DMS153 (cell line): ENCODE data around the gene KNCN.

ENCODE experiments used
- DNase-seq: peaks from one replicate; lab custom pipeline; 2025; lab: John Stamatoyannopoulos, UW

The KNCN gene

DNA sequence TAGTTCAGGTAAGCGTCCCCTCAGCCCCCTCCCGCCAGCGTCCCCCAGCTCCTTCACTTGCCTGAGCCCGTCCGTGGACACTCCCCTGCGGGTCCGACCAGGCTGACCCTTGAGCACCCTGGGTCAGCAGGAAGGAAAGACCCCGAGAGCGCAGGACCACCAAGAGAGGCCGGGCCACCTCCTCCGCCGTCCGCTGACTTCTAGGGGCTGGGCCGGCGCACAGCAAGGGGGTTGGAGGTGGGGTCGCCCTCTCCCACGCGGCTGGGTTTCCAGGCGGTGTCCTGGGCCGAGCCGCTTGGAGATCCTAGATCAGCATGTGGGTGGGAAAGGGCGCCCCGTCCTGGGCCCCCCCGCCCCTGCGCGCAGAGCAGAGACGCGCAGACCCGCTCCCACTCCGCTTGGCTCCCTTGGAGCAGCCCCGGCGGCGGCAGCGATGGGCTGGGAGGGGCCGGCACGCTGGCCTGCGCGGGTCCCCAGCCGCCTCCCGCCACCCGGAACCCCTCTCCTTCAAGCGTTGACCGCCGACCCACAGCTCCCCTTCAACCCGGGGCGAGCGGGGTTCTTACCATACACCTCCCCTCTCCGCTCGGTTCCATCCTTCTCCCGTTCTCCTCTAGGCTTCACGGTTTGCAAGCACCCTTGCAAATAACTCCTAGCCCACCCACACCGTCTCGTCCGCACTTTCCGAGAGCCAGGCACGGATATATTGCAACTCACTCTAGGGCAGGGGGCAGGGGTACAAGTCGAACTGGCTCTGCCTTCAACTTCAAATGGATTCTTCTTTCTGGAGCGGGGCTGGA lies 7.5 kb downstream of the KNCN start:
- DNase-seq = no peak

DNA sequence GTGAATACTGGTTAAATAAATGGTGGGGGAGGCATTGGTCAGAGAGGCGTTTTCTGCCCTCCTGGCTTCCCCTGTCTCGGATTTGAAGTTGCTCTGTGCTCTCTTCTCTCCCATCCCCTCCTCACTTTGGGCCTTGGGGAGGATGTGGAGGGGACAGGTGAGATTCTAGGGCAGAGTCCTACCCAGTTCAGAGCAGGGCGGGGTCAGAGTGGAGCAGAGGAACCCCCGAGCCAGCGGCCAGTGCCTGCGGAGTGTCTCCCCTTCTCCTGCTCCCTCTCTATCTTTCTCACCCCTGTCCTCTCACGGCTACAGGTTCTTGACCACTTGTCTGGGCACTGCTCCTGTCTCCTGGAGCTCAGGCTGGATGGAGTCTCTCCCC lies 8.1 kb downstream of the KNCN start:
- no peak for DNase-seq

DNA sequence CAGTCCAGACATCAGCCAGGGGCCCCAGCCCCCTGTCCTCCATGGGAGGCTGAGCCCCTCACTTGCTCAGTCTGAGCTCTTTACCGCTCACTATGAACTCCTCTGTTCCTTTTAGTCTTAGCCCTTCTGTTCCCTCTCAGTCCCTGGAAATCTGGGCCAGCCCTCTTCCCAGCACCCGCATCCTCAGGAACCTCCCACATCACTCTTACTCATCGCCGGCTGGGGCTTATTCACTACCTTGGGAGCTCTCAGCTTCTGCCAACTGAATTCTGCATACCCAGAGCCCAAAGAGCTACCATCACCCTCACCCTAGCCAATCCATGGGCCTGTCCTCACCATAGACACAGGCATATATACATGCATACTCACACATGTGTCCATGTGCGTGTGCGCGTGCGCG lies 11.5 kb downstream of the KNCN start:
- DNase-seq = no peak

DNA sequence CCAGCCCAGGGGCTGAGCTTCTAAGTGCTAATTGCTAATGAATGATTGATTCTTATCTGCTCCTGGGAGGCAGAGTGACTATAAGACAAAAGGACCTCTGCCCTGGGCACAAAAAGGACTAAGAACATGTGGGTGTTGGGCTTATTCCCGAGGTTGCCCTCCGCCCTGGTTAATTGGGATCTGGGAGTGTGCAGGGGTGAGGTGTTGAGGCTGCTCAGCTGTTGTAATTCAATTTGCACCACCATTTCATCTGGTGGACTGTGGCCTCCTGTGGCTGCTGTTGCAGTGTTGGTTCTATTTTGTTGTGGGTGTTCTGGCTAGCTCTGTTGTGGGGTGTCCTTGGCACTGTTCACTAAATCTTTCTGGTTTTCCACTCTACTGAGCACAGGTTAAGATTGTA lies 13.3 kb downstream of the KNCN start:
- no peak for DNase-seq

DNA sequence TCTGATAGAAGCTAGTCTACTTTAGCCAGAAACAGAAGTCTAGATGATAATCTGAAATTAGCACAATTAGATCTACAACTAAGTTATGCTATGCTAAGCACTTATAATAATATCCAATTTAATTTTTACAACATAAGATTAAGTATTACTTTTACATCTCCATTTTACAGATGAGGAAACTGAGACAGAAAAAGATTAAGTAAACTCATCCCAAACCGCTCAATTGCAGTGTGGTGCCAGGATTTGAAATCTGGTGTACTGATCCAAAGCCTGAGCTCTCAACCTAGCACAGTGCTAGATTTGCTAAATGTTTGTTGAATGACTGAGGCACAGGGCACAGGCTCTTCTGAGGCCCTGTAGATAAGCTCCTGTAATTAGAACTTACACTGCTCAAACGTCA lies 13.8 kb downstream of the KNCN start:
- DNase-seq = no peak

DNA sequence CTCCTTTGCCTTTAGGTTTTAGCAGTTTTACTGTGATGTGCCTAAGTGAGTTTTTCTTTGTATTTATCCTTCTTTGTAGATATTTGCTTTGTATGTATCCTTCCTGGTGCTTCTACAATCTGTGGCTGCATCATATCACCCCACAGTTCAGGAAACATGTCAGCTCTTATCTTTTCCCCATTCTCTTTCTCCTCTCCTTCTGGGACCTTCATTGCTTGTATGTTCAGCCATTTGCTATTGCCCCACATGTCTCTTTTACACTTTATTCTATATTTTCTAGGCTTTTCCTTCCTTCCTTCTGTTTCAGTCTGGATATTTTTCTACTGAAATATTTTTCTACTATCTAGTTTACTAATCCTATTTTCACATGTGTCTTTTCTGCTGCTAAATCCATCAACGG lies 14.9 kb downstream of the KNCN start:
- no peak for DNase-seq

DNA sequence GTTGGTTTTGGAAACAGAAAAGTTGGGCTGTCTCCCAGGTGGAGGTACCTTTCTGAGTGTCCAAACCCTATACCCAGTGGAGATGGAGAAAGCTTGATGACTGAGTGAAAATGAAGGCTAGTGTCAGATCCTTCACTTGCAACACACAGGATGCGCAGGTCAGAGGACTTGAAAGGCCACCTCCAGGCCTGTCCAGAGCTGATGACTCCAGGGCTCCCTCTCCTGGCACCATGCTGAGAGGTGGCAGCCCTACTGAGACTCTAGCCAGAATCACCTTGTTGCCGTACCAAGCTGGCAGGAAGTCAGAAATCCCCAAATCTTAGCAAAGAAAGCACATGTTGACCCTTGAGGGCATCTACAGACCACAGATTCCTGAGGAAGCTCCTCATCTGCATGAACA lies 16.4 kb downstream of the KNCN start:
- DNase-seq = no peak

DNA sequence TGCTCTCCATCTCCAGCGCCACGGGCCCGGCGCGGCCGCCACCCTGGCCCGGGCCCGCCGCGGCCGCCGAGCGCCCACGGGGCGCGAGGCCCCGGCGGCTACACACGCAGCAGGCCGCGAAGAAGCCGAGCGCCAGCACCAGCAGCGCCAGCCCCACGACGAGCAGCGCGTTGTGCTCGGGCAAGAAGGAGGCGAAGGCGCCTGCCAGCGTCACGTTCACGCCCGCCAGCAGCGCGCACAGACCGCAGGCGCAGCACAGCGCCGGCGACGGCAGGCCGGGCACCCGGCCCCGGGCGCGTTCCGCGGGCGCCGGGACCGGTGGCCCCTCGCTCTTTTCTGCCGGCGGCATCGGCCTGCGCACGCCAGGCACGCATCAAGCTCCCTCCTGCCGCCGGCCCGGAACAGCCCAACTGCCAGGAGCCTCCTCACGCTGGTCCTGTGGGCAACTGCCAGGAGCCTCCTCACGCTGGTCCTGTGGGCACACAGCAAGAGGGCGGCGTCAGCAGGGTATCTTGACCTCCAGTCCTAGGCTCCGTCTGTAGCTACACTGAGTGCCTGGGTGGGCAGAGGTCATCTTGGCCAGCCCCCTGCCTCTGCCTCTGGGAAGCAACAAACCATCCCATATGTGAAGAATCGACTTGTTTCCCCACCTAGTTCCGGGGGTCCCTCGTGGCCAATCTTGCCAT lies 18.1 kb downstream of the KNCN start:
- no peak for DNase-seq

DNA sequence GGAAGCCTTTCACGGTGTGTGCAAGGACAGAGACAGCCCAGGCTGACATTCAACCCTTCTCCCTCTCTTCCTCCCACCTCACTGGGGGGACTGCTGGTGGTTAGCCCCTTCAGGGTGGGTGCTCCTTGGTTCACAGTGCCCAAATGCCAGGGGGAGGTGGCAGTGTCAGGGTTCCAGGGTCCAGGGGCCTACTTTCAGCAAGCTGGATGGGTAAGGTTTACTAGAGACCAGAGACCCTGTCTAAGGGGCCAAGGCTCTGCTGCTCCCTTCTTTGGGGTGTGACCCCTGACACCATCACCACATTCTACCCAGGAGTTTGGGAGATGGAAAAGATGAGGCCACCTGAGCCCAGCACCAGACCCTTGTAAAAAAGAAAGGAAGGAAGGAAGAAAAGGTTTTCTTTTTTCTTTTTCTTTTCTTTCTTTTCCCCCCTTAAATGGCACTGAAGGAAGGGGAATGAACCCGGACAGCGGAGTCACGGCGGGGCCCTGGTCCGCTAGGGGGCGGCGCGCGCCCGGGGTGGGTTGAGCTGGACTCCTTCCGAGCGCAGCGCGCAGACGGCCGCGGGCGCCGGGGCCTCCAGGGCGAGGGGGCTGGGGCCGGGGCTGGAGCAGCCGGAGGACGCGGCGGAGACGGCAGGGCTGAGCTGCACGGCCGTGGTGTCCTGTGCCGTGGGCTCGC lies 18.8 kb downstream of the KNCN start:
- DNase-seq = peak; percentile 41

DNA sequence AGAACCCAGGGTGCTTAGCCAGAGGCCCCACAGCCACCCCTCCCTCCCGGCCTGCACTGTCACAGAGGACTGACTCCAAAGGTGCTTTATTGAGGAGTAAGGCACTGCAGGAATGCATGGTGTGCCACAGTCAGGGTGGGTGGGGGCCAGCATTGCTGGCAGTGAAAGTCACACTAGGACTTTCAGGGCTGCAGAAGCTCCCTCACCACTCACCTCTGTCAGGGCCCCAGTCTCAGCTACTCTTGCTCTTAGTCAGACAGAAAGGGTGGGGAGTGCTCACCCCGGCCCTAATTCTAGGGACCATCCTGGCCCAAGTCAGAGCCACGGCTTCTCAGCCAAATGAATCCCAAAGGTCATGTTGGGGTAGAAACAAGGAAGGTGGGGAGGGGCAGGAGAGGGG lies 19.4 kb downstream of the KNCN start:
- no peak for DNase-seq

DNA sequence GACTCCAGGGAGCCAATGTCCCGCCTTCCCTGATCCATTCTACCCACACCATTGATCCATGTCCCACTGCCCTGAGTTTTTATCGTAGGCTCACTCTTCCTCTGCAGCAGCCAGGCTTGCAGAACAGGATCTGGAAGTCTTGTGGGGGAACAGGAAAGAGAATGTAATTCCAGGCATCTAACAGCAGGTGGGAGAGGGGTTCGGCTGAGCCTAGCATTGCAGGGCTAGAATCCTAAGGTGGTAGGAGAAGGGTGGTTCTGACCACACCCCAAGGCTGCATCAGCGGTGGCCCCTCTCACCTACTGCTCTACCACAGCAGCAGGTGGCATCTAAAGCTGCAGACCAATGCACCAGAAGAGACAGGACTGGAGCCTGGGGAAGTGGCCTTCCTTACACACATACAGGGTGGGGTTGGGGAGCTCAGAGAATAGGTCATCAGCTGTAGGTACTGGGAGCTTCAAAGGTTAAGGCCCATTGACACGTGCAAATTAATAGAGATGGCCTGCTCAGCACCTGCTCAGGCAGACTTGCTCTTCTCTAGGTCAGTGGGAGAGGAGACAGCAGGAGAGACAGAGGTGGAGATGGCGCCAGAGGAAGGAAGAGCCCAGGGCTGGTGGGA lies 20.5 kb downstream of the KNCN start:
- no peak for DNase-seq

DNA sequence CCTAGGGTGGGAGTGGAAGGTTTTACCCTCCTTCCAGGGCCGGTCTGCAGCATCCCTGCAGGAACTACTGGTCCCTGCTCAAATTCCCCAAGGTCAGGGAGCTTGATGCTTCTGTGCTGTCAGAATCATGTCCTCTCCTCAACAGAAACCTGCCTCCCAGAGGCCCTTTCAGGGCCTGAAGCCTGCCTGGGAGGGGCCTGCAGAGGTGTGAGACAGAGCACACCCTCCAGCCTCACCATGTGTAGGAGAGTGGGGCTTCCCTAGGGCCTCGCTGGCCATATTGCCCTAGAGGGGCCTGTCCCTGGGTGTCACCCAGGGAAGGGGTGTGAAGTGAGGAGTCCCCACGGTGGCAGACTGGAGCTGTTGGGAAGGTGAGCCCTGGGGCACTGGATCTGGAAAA lies 21.1 kb downstream of the KNCN start:
- DNase-seq = no peak

DNA sequence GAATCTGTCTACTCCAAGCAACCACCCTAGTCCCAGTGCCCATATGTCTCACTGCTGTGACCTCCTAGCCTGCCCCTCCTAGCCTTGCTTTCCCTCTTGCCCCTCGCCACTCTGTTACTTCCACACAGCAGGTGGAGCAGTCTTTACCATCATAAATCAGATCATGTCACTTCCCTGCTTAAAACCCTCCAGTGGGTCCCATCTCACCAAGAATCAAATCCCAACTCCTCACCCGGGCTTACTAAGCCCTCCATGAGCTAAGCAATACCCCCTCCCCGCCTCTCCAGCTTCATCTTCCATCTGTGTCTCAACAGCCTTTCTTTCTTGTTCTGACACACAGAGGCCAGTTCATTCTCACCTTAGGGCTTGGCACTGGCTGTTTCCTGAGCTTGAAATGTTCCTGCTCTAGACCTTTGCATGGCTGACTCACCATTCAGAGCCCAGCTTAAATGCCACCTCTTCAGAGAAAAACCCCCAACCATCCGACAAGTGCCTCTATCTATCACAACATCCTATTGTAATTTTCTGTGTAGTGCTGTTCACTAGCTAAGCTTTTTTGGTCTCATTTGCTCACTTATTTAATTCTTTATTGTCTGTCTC lies 22.3 kb downstream of the KNCN start:
- DNase-seq = no peak

DNA sequence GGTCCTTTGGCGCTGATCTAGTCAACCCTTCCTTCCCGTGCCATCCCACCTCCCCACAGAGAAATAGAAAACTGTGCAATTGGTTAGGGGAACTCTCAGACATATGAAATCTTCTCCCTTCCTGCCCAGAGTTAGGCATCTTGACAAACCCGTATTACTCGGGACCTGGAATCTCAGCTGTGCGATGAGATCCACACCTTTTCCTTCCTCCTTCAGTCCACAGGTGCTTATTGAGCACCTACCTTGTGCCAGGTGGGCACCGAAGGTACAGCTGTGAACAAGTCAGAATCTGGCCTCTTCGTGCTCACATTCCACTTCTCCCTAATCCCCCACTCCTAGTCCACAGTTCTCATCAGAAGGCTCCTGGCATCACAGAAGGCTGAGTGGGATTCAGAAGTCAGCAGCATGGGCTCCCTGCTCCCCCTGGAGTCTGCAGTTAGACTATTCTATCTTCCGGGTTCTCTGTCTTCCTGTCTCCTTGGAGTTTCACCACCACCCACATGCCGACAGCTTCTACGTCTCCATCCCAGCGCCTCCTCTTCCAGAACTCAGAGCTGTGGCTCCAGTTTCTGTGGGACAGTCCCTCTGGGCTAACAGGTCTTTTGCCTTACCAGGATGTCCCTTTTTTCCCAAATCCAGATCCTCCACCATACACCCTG lies 23.0 kb downstream of the KNCN start:
- no peak for DNase-seq

DNA sequence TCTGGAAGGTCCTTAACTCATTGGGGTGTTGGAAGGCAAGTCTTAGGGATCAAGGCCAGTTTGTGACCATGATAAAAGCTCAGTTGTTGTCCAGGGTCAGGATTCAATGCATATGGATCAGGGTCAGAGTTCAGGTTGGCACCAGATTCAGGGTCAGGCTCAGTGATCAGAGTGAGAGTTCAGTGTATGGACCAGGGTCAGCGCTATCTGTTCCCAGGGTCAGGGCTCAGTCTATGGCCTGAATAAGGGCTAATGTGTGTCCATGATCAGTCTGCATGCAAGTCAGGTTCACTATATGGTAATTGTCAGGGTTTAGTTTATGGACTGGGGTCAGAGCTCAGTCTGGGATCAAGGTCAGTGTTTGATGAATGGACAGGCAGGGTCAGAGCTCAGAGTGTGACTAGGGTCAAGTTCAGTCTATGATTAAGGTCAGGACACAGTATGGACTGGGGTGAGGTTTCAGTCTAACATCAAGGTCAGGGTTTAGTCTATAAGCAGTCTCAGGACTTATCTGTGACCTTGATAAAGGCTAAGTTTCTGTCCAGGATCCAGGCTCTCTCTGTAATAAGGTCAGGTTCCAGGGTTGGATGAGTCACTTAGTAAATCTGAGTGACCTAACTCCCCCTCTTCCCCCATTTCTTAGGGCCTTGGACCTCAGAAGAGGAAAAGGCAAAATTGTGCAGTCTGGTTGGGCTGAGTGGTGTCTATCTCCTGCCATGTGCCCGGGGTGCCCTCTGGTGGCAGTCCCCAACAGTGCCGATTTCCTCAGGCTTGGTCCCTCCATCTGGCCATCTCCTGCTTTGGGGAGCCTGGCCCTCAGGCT lies 23.8 kb downstream of the KNCN start:
- DNase-seq = peak; percentile 64

DNA sequence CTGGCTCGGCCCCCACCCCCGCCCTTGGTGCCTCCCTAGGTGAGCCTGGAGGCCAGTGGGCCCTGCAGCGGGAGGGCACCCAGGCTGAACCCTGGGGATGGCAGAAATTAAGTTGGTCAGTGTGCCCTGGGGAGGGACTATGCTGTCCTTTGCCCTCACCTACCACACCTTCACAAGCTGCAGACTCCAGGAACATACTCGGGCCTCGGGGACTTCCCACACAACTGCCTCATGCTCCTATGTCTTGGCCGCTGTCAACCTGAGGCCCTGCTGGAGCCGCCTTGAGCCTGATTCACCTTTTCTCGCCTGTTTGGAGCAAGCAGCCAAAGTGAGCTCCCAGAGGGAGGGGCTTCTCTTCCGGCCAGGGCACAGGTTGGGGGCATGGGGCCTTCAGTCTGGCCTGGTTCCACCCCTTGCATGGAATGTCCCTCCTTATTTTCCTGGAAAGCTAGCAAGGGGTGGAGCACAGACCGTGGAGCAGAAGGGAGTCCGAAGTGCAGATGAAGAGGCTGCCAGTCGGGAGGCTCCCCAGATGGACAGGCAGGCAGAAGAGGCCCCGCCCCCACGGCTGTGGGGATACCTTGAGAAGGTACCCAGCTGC lies 24.7 kb downstream of the KNCN start:
- no peak for DNase-seq

DNA sequence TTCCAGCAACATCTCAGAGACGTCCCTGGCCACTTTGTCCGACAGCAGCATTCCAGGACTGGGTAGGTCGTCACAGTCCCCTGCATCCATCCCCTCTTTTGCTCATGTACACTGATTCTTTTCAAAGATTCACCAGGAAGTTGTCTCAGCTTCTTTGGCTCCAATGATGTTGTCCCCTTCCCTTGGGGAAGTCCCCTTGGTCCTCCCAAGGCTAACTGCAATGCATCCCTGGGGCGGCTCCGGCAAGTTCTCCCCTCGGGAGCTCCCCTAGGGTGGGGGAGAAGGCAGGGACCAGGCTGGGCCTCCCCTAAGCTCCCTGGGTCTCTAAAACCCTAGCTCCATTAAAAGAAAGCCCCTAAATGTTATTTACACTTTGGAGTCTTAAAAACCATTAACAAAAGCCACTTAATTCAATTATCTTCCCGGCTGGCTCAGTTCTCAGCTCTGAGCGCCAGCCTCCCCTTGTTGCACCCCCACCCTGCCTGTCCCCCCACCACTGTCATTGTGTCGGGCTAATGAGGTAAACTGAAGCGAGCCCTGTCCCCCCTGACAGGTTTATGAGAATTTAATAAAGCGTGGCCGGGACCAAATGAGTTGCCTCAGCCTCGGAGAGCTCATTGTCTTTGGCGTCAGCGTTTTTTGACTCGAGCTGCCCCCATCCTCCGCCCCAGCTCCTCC lies 25.3 kb downstream of the KNCN start:
- DNase-seq = no peak

DNA sequence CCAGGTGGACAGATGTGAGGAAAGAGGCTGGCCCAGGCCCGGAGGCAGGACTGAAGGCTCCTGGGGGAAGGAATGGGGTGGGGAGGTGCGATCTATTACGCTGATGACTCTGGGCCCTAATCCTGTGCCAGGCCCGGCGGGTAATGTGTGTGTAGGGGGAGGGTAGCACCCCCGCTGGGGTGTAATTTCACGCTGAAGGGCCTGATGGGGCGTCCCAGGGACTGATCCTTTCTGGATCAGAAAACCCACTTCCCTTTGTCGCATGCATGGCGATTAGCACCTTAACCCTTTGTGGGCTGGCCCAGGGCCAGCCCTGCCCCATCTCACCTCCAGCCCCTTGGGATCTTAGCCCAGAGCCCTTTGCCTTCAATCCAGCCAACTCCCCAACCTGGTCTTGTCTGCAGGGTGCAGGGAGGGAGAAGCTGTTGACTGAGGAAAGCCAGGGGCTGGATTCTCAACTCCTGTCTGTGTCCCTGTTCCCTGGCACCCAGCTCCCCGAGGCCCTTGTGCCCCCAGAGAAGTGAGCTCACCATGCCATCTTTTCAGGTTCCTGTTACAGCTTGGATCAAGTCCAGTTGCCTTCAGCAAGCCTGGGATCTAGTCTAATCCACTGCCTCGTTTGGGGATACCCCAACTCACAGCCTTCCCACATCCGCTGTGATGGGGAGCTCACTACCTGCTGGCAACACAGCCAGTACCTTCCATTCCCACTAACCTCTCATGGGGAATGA lies 26.0 kb downstream of the KNCN start:
- no peak for DNase-seq

DNA sequence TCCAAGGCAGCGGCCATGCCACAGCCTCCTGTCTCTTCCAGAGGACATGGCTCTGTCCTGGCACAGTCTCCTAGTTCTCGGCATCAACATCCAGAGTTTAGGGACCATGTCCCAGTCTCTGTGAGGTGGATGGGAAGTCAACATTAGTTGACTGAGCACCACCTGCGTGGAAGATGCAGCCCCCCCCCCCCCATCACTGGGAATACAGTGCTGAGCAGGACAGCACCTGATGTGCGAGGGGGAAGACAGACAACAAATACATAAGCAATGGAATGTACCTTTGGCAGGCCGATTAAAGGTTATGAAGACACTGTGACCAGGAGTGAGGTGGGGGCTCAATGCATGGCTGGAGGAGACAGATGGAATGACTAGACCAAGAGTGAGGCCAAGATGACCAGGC lies 26.6 kb downstream of the KNCN start:
- DNase-seq = no peak
